WERI-Rb-1 (cell line): ENCODE data around the gene SPRR2D.

Experiments
- DNase-seq: peaks from one replicate; pipeline ENCODE4 v3.0.0-alpha.2; 2020
- H3K27ac ChIP-seq: fragments of 250-450 bp; sonication (Bioruptor Pico); 2 replicates; pipeline ENCODE4 v1.5.1; 2020; ENCODE audit warnings: mild to moderate bottlenecking, moderate library complexity
- H3K27me3 ChIP-seq: fragments of 250-450 bp; sonication (Bioruptor Pico); 2 replicates; pipeline ENCODE4 v1.5.1; 2021; ENCODE audit warnings: mild to moderate bottlenecking, low read depth, moderate library complexity; ENCODE audit not compliant: insufficient read depth, severe bottlenecking
- H3K36me3 ChIP-seq: fragments of 250-450 bp; sonication (Bioruptor Pico); 2 replicates; pipeline ENCODE4 v1.5.1; 2020; ENCODE audit warnings: mild to moderate bottlenecking, moderate library complexity
- H3K4me3 ChIP-seq: 2 replicates; pipeline ENCODE4 v1.5.1; 2011; ENCODE audit warnings: low read depth, mild to moderate bottlenecking, control low read depth, low read length
- H3K9me3 ChIP-seq: fragments of 250-450 bp; sonication (Bioruptor Pico); 2 replicates; pipeline ENCODE4 v1.5.1; 2021; ENCODE audit warnings: mild to moderate bottlenecking, moderate library complexity; ENCODE audit not compliant: severe bottlenecking
- TF ChIP-seq, protein P1 (sequence below): IDR thresholded peaks from 2 replicates; pipeline ENCODE4 v1.5.1; 2011; ENCODE audit warnings: low read depth, mild to moderate bottlenecking, control low read depth, inconsistent platforms, low read length

SPRR2D gene

GRCh38 chr1:152999818-153000217 is 41.1 kb downstream of the SPRR2D start:
- Histone ChIP-seq H3K27ac (no peak overlapping the region; the same call in none of the 2 replicates), H3K4me3 (no peak overlapping the region), H3K27me3 (no peaks in the 10 kb centered on the region), H3K9me3 (peaks cover 15% of the 10 kb centered on the region), H3K36me3 (no peaks in the 10 kb centered on the region)
- no peak for DNase-seq
- TF ChIP-seq, protein P1, sequence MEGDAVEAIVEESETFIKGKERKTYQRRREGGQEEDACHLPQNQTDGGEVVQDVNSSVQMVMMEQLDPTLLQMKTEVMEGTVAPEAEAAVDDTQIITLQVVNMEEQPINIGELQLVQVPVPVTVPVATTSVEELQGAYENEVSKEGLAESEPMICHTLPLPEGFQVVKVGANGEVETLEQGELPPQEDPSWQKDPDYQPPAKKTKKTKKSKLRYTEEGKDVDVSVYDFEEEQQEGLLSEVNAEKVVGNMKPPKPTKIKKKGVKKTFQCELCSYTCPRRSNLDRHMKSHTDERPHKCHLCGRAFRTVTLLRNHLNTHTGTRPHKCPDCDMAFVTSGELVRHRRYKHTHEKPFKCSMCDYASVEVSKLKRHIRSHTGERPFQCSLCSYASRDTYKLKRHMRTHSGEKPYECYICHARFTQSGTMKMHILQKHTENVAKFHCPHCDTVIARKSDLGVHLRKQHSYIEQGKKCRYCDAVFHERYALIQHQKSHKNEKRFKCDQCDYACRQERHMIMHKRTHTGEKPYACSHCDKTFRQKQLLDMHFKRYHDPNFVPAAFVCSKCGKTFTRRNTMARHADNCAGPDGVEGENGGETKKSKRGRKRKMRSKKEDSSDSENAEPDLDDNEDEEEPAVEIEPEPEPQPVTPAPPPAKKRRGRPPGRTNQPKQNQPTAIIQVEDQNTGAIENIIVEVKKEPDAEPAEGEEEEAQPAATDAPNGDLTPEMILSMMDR = no peak

GRCh38 chr1:152998476-152998875 is 42.4 kb downstream of the SPRR2D start:
- no peaks in the 10 kb centered on the region for H3K36me3 ChIP-seq
- no peak for DNase-seq
- no peak overlapping the region for H3K27ac ChIP-seq
- peaks cover 10% of the 10 kb centered on the region for H3K9me3 ChIP-seq
- TF ChIP-seq, protein P1 = no peak
- H3K4me3 ChIP-seq = no peak overlapping the region
- H3K27me3 ChIP-seq = no peaks in the 10 kb centered on the region

DNA sequence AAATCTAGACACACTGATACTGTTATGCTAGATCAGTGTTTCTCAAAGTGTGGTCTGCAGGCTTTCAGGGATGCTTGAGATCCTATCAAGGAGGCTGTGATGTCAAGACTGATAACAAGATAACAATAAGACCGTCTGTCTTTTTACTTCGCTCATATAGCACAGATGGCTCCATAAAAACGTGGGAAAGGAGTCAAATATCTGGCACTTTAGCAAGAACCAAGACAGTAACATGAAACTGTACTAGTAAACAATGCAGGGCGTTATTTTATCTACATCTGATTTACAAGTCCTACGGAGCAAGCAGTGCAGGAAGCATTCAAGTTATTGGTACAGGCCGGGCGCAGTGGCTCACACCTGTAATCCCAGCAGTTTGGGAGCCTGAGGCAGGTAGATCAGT is 43.0 kb downstream of the SPRR2D start:
- TF ChIP-seq, protein P1 = no peak
- no peak for DNase-seq
- H3K9me3 ChIP-seq = peaks cover 8% of the 10 kb centered on the region
- H3K27ac ChIP-seq = no peak overlapping the region
- no peaks in the 10 kb centered on the region for H3K36me3 ChIP-seq
- no peaks in the 10 kb centered on the region for H3K27me3 ChIP-seq
- no peak overlapping the region for H3K4me3 ChIP-seq

DNA sequence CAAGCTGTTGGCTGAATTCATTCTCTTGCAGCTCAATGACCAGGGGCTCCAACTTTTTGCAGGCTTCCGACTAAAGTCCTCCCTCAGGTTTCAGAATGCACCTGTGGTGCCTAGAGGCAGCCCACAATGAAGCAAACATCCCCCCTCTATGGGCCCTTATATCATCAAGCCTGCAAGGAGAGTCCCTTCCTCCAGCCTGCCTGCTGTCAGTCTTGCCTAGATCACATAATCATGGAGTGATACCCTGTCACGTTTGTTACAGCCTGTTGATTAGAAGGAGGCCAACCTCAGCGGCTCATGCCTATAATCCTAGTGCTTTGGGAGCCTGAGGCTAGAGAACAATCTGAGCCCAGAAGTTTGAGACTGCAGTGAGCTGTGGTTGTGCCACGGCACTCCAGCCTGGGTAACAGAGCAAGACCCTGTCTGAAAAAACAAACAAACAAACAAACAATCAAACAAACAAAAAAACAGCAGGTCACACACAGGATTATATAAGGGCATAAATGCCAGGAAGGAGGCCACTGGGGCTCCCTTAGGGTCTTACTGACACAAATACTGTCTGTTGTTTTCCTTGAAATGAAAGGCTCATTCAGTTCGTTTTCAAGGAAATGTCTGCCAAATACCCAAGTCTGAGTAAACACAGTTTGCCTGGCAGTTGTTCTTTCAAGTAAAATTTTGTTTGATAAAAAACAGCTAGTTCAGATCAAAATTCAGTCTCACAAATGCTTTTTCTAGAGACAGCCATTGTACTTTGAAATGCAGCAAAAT is 44.1 kb downstream of the SPRR2D start:
- H3K36me3 ChIP-seq = no peaks in the 10 kb centered on the region
- peak overlapping the region; percentile 47 for H3K27ac ChIP-seq
- peak; percentile 93 for DNase-seq
- TF ChIP-seq, protein P1 = no peak
- peaks cover 8% of the 10 kb centered on the region for H3K9me3 ChIP-seq
- H3K4me3 ChIP-seq = no peak overlapping the region
- no peaks in the 10 kb centered on the region for H3K27me3 ChIP-seq

DNA sequence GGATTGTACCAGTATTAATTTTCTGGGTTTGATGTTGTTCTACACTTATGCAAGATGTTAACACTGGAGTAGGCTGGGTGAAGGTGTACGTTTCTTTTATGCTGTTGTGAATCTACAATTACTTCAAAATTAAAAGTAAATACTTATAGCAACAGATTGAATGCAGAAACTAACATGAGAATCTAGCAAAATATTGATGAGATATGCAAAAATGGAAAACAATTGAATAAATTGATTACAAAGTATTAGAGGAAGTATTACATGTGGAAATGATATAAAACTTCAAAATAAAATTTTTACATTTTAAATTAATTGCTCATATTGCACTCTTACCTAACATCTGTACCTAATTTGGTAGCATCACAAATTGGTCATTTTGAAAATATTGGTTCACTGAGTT is 45.1 kb downstream of the SPRR2D start:
- TF ChIP-seq, protein P1 = no peak

GRCh38 chr1:152993186-152993585 is 47.7 kb downstream of the SPRR2D start:
- Histone ChIP-seq H3K9me3 (peaks cover 8% of the 10 kb centered on the region), H3K36me3 (no peaks in the 10 kb centered on the region), H3K27ac (no peak overlapping the region), H3K27me3 (no peaks in the 10 kb centered on the region), H3K4me3 (no peak overlapping the region)
- no peak for DNase-seq
- TF ChIP-seq, protein P1 = no peak

More for the DNA sequence above, 45.1 kb downstream of the SPRR2D start:
- no peak for DNase-seq
- H3K27ac ChIP-seq = no peak overlapping the region
- no peaks in the 10 kb centered on the region for H3K27me3 ChIP-seq
- H3K36me3 ChIP-seq = no peaks in the 10 kb centered on the region
- peaks cover 8% of the 10 kb centered on the region for H3K9me3 ChIP-seq
- H3K4me3 ChIP-seq = no peak overlapping the region
